Psoas muscle (tissue), 8 donors: ENCODE measurements around the gene CASR. TPM values are rescaled to one million over a fixed set of nuclear protein-coding genes. Genes with fewer than 3 reads are reported as not detected.
"Not testable (repeated sequence)": the region's sequence is repeated elsewhere in the genome, so short reads cannot be mapped to it uniquely, and the experiment has no call there.

Source experiments
- ATAC-seq, 4 donors: fragments of 200-7000 bp; cut with Tn5 transposase; one replicate each; pipeline ENCODE4 v1.9.1; 2020; ENCODE audit warnings: moderate library complexity in 3 of 4, mild to moderate bottlenecking in 2 of 4
- DNase-seq, 2 donors: peaks; one replicate each; pipeline ENCODE4 v3.0.0-alpha.2; 2020
- H3K27ac ChIP-seq: fragments of 200-600 bp; one replicate; pipeline ENCODE4 v1.8.0; 2022
- H3K27me3 ChIP-seq, 3 donors: fragments of 200-600 bp in 1 of 3; one replicate each; pipeline versions ENCODE4 v1.6.1 to v1.8.0; 2013 to 2022; ENCODE audit warnings: low read length in 2 of 3, mild to moderate bottlenecking in 2 of 3, moderate library complexity in 1 of 3; ENCODE audit not compliant: insufficient read depth in 3 of 3
- H3K36me3 ChIP-seq, 2 donors: fragments of 200-600 bp in 1 of 2; one replicate each; pipeline versions ENCODE4 v1.6.1 to v1.8.0; 2013 to 2022; ENCODE audit warnings: low read depth in 1 of 2, mild to moderate bottlenecking in 1 of 2, moderate library complexity in 1 of 2; ENCODE audit not compliant: insufficient read depth in 1 of 2
- H3K4me1 ChIP-seq: fragments of 200-600 bp; one replicate; pipeline ENCODE4 v1.8.0; 2022
- H3K4me3 ChIP-seq: fragments of 200-600 bp; one replicate; pipeline ENCODE4 v1.8.0; 2022; ENCODE audit warnings: mild to moderate bottlenecking
- H3K9me3 ChIP-seq: fragments of 200-600 bp; one replicate; pipeline ENCODE4 v1.8.0; 2022
- WGBS, 3 donors: extraction: QIAGEN DNeasy Blood & Tissue Kit; methylation state at CpG; one replicate each; pipeline versions ENCODE4 v1.1.6 to v1.1.7; 2013; 5-methylcytosine and 5-hydroxymethylcytosine counted together
- intact Hi-C, 2 donors: fragments of 100-400 bp; cut with DNase I; formaldehyde crosslinking; loops; one replicate each; pipeline versions ENCODE4 v1.11.0 to v1.14.2; 2022
- long read RNA-seq, 2 donors: library from polyadenylated mRNA; unstranded; transcript quantifications; one replicate each; pipeline ENCODE4 v2.0.0, GENCODE V29; 2021
- polyA plus RNA-seq, 3 donors: library from polyadenylated mRNA; stranded (reverse); fragments of 200-250 nt; gene quantifications; one replicate each; pipeline ENCODE4 v1.2.3, GENCODE V29; 2013
- total RNA-seq, 4 donors: library from RNA; stranded (reverse); fragmentation: NEBNext Ultra II Directional in 2 of 4; extraction: Animal tissue kit (Norgen Biotek cat#: 25700) in 2 of 4; gene quantifications; one replicate each; pipeline versions ENCODE4 v1.2.1 to v1.2.4, GENCODE V29; 2021 to 2023
- TF ChIP-seq, protein P1 (sequence below): fragments of 200-600 bp; IDR thresholded peaks from one replicate; pipeline ENCODE4 v1.8.0; 2022; ENCODE audit warnings: antibody characterized with exemption
- donor health status: healthy with polysubstance abuse.
- donor health status: DM: no; HTN: no; CAD: no; lungs with moderate emphysema.
- donor health status: Bipolar disorder and iron deficiency.
- donor health status: healthy.
- donor health status: DM: yes; HTN: yes; CAD: no.
- donor health status: DM: no; HTN: no; CAD: no.
- donor health status: DM: no; HTN: no; CAD: no.
- donor health status: DM: yes; HTN: yes; CAD: no.

Gene CASR, protein sequence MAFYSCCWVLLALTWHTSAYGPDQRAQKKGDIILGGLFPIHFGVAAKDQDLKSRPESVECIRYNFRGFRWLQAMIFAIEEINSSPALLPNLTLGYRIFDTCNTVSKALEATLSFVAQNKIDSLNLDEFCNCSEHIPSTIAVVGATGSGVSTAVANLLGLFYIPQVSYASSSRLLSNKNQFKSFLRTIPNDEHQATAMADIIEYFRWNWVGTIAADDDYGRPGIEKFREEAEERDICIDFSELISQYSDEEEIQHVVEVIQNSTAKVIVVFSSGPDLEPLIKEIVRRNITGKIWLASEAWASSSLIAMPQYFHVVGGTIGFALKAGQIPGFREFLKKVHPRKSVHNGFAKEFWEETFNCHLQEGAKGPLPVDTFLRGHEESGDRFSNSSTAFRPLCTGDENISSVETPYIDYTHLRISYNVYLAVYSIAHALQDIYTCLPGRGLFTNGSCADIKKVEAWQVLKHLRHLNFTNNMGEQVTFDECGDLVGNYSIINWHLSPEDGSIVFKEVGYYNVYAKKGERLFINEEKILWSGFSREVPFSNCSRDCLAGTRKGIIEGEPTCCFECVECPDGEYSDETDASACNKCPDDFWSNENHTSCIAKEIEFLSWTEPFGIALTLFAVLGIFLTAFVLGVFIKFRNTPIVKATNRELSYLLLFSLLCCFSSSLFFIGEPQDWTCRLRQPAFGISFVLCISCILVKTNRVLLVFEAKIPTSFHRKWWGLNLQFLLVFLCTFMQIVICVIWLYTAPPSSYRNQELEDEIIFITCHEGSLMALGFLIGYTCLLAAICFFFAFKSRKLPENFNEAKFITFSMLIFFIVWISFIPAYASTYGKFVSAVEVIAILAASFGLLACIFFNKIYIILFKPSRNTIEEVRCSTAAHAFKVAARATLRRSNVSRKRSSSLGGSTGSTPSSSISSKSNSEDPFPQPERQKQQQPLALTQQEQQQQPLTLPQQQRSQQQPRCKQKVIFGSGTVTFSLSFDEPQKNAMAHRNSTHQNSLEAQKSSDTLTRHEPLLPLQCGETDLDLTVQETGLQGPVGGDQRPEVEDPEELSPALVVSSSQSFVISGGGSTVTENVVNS
- total RNA-seq: under 1 TPM in 1 of 4 donors, not detected in 3; 0.02 TPM
- polyA plus RNA-seq: not detected
- long read RNA-seq, donor 1: 0 reads
- long read RNA-seq, donor 2: 0 reads

DNA sequence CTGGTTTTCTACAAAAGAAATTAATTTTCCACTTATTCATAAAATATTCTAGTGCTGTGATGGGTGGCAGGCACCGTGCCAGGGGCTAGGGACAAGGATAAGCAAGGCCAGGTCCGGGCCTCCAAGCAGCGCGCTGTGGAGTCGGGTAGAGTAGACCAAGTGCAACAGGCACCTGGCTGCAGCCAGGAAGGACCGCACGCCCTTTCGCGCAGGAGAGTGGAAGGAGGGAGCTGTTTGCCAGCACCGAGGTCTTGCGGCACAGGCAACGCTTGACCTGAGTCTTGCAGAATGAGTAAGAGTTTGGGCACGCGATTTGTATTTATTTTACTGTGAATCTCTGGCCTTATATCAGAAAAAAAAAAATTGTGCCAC is at the start of gene CASR:
TSS of gene CASR (plus strand) at position 148 of the 372 bp plus-strand sequence. CDS start 70,522 bp downstream, outside the sequence.
- no peaks in the 10 kb centered on the region for H3K36me3 ChIP-seq
- no peak within 1 kb of the TSS for H3K27ac ChIP-seq
- H3K27me3 ChIP-seq: peaks cover 3 to 45% (median 9%) of the 10 kb centered on the region in 3 donors
- DNase-seq: no peak
- peaks cover 3% of the 10 kb centered on the region for H3K4me1 ChIP-seq
- H3K9me3 ChIP-seq: no peaks in the 10 kb centered on the region
- intact Hi-C loops: no loop called here
- 5 to 11% (median 6%) methylated on average over 14 of the region's 14 CpGs for WGBS, 3 donors
- peak within 1 kb of the TSS; percentile 30 for H3K4me3 ChIP-seq
- ATAC-seq: no peak
- TF ChIP-seq, protein P1, sequence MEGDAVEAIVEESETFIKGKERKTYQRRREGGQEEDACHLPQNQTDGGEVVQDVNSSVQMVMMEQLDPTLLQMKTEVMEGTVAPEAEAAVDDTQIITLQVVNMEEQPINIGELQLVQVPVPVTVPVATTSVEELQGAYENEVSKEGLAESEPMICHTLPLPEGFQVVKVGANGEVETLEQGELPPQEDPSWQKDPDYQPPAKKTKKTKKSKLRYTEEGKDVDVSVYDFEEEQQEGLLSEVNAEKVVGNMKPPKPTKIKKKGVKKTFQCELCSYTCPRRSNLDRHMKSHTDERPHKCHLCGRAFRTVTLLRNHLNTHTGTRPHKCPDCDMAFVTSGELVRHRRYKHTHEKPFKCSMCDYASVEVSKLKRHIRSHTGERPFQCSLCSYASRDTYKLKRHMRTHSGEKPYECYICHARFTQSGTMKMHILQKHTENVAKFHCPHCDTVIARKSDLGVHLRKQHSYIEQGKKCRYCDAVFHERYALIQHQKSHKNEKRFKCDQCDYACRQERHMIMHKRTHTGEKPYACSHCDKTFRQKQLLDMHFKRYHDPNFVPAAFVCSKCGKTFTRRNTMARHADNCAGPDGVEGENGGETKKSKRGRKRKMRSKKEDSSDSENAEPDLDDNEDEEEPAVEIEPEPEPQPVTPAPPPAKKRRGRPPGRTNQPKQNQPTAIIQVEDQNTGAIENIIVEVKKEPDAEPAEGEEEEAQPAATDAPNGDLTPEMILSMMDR: no peak

DNA sequence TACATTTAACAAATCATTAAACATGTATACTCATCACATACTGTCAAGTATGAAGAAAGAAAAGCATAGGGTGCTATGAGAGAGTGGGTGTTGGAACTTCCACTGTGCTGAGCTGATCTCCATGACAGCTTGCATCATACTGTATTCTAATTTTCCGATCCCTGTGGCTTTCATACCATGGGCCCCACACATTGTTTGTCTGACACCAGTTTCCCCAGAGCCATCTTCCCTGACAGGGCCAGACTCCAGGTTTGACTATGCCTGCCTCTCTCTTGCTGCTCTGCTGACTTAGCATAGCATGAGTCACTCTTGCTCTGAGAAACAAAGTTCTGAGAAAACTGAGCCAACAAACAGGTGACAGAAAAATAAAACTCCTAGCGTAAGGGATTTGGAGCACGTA is 37.0 kb upstream of the CASR start:
- intact Hi-C loops: no loop called here
- Histone ChIP-seq H3K4me3 (no peak overlapping the region), H3K4me1 (no peaks in the 10 kb centered on the region), H3K9me3 (no peaks in the 10 kb centered on the region), H3K36me3 (no peaks in the 10 kb centered on the region), H3K27me3 (no peaks in the 10 kb centered on the region), H3K27ac (no peak overlapping the region)
- 63 to 73% (median 67%) methylated on average over 3 of the region's 3 CpGs for WGBS, 3 donors
- TF ChIP-seq, protein P1: no peak
- no peak for DNase-seq
- no peak for ATAC-seq

DNA sequence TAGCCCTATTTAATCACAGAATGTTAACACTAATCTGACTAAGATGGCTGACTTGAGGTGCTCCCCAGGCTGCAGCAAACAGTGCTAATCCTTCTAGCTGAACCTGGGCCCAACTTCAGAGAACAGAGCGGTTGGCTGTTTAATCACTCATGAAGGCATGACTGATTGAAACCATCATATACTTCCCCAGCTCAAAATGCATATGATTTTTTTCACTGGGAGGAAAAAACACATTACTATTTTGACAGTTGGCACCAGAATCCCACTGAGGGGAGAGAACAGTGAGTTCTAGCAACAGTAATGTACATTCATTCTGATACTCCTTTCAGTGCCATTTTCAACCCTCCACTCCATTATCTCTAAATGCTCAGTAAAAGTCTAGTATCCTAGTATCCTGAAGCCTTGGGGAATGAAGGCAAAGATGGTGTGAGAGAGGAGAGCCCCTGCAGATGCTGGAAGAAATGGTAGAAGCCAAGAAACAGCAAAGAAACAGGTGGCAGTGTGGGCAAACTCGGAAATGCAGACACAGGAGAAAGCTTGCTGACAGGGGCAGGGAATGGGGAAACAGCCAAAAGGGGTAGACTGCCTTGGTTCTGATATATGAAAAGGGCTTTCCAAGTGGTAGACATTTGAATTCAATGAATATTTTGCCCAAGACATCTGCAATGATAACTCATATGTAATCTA is 34.4 kb upstream of the CASR start:
- Histone ChIP-seq H3K27ac (no peak overlapping the region), H3K9me3 (peaks cover 4% of the 10 kb centered on the region), H3K27me3 (no peaks in the 10 kb centered on the region), H3K4me3 (no peak overlapping the region), H3K4me1 (no peaks in the 10 kb centered on the region), H3K36me3 (no peaks in the 10 kb centered on the region)
- 39 to 49% (median 42%) methylated on average over 2 of the region's 2 CpGs for WGBS, 3 donors
- no peak for ATAC-seq
- intact Hi-C loops: no loop called here
- no peak for DNase-seq
- TF ChIP-seq, protein P1: no peak

DNA sequence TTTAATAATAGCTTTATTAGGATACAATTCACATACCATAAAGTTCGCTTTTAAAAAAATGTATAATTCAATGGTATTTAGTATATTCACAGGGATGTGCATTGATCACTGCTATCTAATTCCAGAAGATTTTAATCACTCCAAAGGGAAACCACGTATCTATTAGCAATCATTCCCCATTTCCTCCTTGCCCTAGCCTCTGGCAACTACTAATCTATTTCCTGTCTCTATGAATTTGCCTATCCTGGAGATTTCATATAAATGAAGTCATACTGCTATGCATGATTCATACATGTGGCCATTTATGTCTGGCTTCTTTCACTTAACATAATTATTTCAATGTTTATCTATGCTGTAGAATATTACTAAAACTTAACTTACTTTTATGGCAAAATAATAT is 32.0 kb upstream of the CASR start:
- Histone ChIP-seq H3K27me3 (no peaks in the 10 kb centered on the region), H3K9me3 (peaks cover 15% of the 10 kb centered on the region), H3K4me3 (no peak overlapping the region), H3K4me1 (no peaks in the 10 kb centered on the region), H3K36me3 (no peaks in the 10 kb centered on the region), H3K27ac (no peak overlapping the region)
- 61 to 70% (median 69%) methylated on average over 2 of the region's 2 CpGs for WGBS, 3 donors
- intact Hi-C loops: no loop called here
- ATAC-seq: no peak
- TF ChIP-seq, protein P1: no peak
- no peak for DNase-seq

DNA sequence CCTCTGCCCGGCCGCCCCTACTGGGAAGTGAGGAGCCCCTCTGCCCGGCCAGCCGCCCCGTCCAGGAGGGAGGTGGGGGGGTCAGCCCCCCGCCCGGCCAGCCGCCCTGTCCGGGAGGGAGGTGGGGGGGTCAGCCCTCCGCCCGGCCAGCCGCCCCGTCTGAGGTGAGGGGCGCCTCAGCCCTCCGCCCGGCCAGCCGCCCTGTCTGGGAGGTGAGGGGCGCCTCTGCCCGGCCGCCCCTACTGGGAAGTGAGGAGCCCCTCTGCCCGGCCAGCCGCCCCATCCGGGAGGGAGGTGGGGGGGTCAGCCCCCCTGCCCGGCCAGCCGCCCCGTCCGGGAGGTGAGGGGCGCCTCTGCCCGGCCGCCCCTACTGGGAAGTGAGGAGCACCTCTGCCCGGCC is 18.5 kb upstream of the CASR start:
- DNase-seq, H3K27ac ChIP-seq, H3K36me3 ChIP-seq, H3K27me3 ChIP-seq, H3K4me3 ChIP-seq, H3K9me3 ChIP-seq, ATAC-seq, H3K4me1 ChIP-seq, intact Hi-C loops: not testable (repeated sequence)
- WGBS, 3 donors: 80 to 100% (median 92%) methylated on average over 1 to 21 of the region's 31 CpGs
